Retinal pigment epithelial cell (primary cell): Measurements from ENCODE around the gene NFE2L1.
"Not testable (repeated sequence)": the region's sequence is repeated elsewhere in the genome, so short reads cannot be mapped to it uniquely, and the experiment has no call there.

Experiments
- DNase-seq: peaks from one replicate; pipeline ENCODE4 v3.0.0-alpha.2; 2010; ENCODE audit warnings: low read depth
- H3K4me3 ChIP-seq: 2 replicates; pipeline ENCODE4 v1.5.1; 2011; ENCODE audit warnings: mild to moderate bottlenecking, low read length, control low read depth, moderate library complexity
- TF ChIP-seq, protein P1 (sequence below): conservative IDR thresholded peaks from 2 replicates; pipeline ENCODE4 v1.5.1; 2011; ENCODE audit warnings: low read depth, low read length, control low read depth, inconsistent platforms

NFE2L1 gene

DNA sequence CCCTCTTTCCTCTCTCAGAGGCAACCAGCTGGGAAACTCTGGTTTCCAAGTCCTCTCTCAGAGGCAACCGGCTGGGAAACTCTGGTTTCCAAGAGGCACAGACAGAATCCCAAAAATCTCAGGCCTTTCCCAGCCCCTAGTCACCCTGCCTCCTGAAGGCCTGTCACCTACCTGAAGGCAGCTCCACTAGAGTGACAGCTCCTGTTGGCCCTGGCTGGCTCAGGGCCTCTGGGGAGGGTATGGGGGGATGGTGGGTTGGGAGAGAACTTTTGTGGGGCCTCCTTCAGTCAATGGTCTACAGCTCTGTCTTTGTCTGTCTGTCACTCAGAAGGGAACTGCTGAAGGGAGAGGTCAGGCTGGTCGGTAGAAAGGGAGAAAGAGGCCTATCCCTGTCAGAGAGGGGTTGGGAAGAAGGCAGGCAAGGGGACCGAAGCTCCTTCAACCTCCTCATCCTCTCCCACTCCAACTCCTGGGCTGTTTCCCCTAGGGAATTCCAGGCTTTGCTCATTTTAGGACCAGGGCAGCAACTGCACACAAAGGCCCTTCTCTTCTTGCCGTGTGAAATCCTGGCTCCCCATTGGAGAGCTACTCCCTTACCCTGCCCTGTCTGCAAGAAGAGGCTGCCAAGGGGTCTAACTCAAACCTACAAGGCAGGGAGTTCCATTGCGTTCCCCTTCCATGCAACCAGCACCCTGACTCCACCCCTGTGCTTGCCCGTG lies 34.1 kb upstream of the NFE2L1 start:
- TF ChIP-seq, protein P1, sequence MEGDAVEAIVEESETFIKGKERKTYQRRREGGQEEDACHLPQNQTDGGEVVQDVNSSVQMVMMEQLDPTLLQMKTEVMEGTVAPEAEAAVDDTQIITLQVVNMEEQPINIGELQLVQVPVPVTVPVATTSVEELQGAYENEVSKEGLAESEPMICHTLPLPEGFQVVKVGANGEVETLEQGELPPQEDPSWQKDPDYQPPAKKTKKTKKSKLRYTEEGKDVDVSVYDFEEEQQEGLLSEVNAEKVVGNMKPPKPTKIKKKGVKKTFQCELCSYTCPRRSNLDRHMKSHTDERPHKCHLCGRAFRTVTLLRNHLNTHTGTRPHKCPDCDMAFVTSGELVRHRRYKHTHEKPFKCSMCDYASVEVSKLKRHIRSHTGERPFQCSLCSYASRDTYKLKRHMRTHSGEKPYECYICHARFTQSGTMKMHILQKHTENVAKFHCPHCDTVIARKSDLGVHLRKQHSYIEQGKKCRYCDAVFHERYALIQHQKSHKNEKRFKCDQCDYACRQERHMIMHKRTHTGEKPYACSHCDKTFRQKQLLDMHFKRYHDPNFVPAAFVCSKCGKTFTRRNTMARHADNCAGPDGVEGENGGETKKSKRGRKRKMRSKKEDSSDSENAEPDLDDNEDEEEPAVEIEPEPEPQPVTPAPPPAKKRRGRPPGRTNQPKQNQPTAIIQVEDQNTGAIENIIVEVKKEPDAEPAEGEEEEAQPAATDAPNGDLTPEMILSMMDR = no peak
- H3K4me3 ChIP-seq = no peak overlapping the region
- DNase-seq = no peak

- no peak overlapping the region for H3K4me3 ChIP-seq
- TF ChIP-seq, protein P1 = no peak
- no peak for DNase-seq
Observed at GRCh38 chr17:48014595-48015111, 33.5 kb upstream of the NFE2L1 start.

- TF ChIP-seq, protein P1 = no peak
- DNase-seq = peak; percentile 93
- H3K4me3 ChIP-seq = no peak overlapping the region
Observed at GRCh38 chr17:48016112-48016511, 32.0 kb upstream of the NFE2L1 start.

DNA sequence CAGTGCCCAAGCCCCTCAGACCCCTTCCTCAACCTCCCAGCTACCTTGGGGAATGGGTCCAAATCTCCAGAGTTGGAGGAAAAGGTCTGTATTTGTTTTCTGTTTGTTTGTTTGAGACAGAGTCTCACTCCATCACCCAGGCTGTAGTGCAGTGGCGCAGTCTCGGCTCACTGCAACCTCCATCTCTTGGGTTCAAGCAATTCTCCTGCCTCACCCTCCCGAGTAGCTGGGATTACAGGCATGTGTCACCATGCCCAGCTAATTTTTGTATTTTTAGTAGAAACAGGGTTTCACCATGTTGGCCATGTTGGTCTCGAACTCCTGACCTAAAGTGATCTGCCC lies 30.4 kb upstream of the NFE2L1 start:
- not testable (repeated sequence) for DNase-seq, H3K4me3 ChIP-seq

DNA sequence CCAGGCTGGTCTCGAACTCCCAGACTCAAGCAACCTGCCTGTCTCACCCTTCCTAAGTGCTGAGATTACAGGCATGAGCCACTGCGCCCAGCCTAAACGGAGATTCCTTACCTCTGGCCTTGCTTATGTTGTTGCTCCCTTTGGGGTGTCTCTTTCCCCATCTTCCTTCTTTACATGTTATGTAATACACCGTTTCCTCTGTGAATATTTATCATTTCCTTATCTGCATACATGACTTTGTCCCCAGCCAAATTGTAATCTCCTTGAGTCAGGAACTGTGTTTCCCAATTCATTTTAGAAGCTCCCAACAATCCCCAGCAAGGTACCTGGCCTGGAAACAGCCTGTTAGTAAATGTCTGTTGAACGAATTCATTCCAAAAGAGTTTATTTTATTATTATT lies 26.2 kb upstream of the NFE2L1 start:
- TF ChIP-seq, protein P1 = no peak
- DNase-seq = no peak
- no peak overlapping the region for H3K4me3 ChIP-seq

GRCh38 chr17:48022901-48023300 lies 25.3 kb upstream of the NFE2L1 start:
- TF ChIP-seq, protein P1 = no peak
- no peak for DNase-seq
- H3K4me3 ChIP-seq = no peak overlapping the region

DNA sequence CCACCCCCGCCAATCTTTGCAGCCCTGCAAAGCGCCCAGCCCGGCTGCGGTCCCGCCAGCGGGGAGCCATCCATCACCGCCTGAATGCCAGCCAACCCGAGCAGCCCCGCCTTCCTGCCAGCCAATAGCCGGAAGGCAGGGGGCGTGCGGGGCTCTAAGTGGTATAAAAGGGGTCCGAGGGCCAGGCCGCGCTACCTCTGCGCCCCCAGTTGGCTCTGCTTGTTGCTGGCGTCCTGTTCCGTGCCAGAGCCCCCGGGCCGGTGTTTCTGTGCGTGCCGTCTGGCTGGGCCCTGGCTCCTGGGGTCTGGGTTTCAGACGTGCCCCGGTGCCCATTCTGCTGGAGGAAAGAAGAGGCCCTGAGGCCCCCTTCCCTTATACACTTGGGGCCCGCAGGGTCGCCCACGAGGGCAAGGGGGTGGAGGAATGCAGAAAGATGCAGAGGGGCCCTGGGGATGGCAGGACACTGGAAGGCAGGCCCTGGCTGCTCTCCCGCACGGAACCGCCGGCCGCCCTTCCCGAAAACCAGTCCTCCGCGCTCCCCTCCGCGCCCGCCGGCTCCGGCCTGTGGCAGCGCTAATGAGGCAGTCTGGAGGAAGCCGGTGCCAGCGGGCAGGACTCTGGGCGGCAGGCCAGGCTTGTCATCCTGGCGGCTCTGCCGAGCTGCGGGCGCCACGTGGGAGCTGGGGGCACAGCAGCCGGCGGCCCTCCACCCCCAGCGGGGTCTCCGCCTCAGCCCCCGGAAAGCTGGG lies 24.6 kb upstream of the NFE2L1 start:
- DNase-seq = no peak

More for the DNA sequence above, 24.6 kb upstream of the NFE2L1 start:
- peak overlapping the region; percentile 54 for H3K4me3 ChIP-seq
- TF ChIP-seq, protein P1 = peak; percentile 33
